CD14-positive monocyte (primary cell): ENCODE results near the gene DNAJC3. TPM values are rescaled to one million over a fixed set of nuclear protein-coding genes. Genes with fewer than 3 reads are reported as not detected.

Source experiments
- DNase-seq, 3 donors: peaks; one replicate each; pipeline ENCODE4 v3.0.0-alpha.2; 2011 to 2022
- H2AFZ ChIP-seq: 2 replicates; pipeline ENCODE4 v1.6.0; 2012; ENCODE audit warnings: mild to moderate bottlenecking, low read depth, low read length, inconsistent platforms; ENCODE audit not compliant: insufficient read depth, poor library complexity, severe bottlenecking
- H3K27ac ChIP-seq, 2 donors: 1 replicate in 1 of 2; 2 replicates in 1 of 2; pipeline ENCODE4 v1.5.1; 2012 to 2013; ENCODE audit warnings: low read length in 2 of 2, control low read depth in 1 of 2, inconsistent platforms in 1 of 2, low read depth in 1 of 2, mild to moderate bottlenecking in 1 of 2
- H3K27me3 ChIP-seq, 2 donors: one replicate each; pipeline versions ENCODE4 v1.6.0 to v1.6.1; 2011 to 2013; ENCODE audit warnings: low read length in 2 of 2; ENCODE audit not compliant: control insufficient read depth in 2 of 2, insufficient read depth in 2 of 2
- H3K36me3 ChIP-seq, 2 donors: replicated peaks in 1 of 2; 1 replicate in 1 of 2; 2 replicates in 1 of 2; pipeline versions ENCODE4 v1.5.1 to v1.6.1; 2012 to 2013; ENCODE audit warnings: low read length in 2 of 2, control low read depth in 1 of 2, inconsistent platforms in 1 of 2, mild to moderate bottlenecking in 1 of 2; ENCODE audit not compliant: insufficient read depth in 2 of 2, control insufficient read depth in 1 of 2
- H3K4me1 ChIP-seq, 2 donors: 1 replicate in 1 of 2; 2 replicates in 1 of 2; pipeline versions ENCODE4 v1.5.1 to v1.6.1; 2012 to 2013; ENCODE audit warnings: low read length in 2 of 2, control low read depth in 1 of 2, inconsistent platforms in 1 of 2, mild to moderate bottlenecking in 1 of 2, moderate library complexity in 1 of 2; ENCODE audit not compliant: insufficient read depth in 2 of 2, control insufficient read depth in 1 of 2
- H3K4me2 ChIP-seq: replicated peaks from 2 replicates; pipeline ENCODE3; 2012; ENCODE audit warnings: low read length, moderate library complexity, mild to moderate bottlenecking; ENCODE audit not compliant: poor library complexity, severe bottlenecking; ENCODE audit errors: extremely low read depth
- H3K4me3 ChIP-seq, 3 experiments: fragments of 200-600 bp in 1 of 3; sonication (generic) in 1 of 3; replicated peaks in 1 of 3; 1 replicate in 2 of 3; 2 replicates in 1 of 3; pipeline ENCODE4 v1.5.1; 2011 to 2013; ENCODE audit warnings: low read length in 3 of 3, mild to moderate bottlenecking in 3 of 3, control low read depth in 2 of 3, low read depth in 2 of 3, inconsistent platforms in 1 of 3, moderate library complexity in 1 of 3
- H3K79me2 ChIP-seq: 2 replicates; pipeline ENCODE4 v1.6.0; 2012; ENCODE audit warnings: mild to moderate bottlenecking, control low read depth, inconsistent platforms, low read length, moderate library complexity; ENCODE audit not compliant: insufficient read depth
- H3K9ac ChIP-seq: 2 replicates; pipeline ENCODE4 v1.6.0; 2017; ENCODE audit warnings: low read length, mild to moderate bottlenecking; ENCODE audit not compliant: insufficient read depth, poor library complexity, severe bottlenecking
- H3K9me3 ChIP-seq, 2 donors: replicated peaks in 1 of 2; 1 replicate in 1 of 2; 2 replicates in 1 of 2; pipeline versions ENCODE4 v1.5.1 to v1.6.1; 2012 to 2013; ENCODE audit warnings: low read length in 2 of 2, control low read depth in 1 of 2; ENCODE audit not compliant: control insufficient read depth in 1 of 2, insufficient read depth in 1 of 2
- H4K20me1 ChIP-seq: 2 replicates; pipeline ENCODE4 v1.6.0; 2012; ENCODE audit warnings: mild to moderate bottlenecking, low read length, control low read depth, moderate library complexity; ENCODE audit not compliant: insufficient read depth
- H3K27ac Mint-ChIP-seq, 7 donors: one replicate each; pipeline ENCODE4 v1.8.0; 2020; ENCODE audit warnings: mild to moderate bottlenecking in 7 of 7, mixed read lengths in 7 of 7, moderate library complexity in 6 of 7, inconsistent platforms in 2 of 7
- H3K27me3 Mint-ChIP-seq, 3 donors: one replicate each; pipeline ENCODE4 v1.8.0; 2021 to 2022; ENCODE audit warnings: low read depth in 3 of 3, mild to moderate bottlenecking in 3 of 3, mixed read lengths in 3 of 3, moderate library complexity in 3 of 3, inconsistent platforms in 1 of 3
- H3K36me3 Mint-ChIP-seq, 2 donors: one replicate each; pipeline ENCODE4 v1.8.0; 2020; ENCODE audit warnings: mixed read lengths in 2 of 2, inconsistent platforms in 1 of 2, mild to moderate bottlenecking in 1 of 2
- H3K4me1 Mint-ChIP-seq: one replicate; pipeline ENCODE4 v1.8.0; 2020; ENCODE audit warnings: mild to moderate bottlenecking, mixed read lengths
- H3K4me3 Mint-ChIP-seq, 2 donors: one replicate each; pipeline ENCODE4 v1.8.0; 2020; ENCODE audit warnings: mild to moderate bottlenecking in 2 of 2, mixed read lengths in 2 of 2, moderate library complexity in 1 of 2
- H3K9me3 Mint-ChIP-seq, 7 donors: one replicate each; pipeline ENCODE4 v1.8.0; 2020 to 2022; ENCODE audit warnings: mixed read lengths in 7 of 7, mild to moderate bottlenecking in 6 of 7, moderate library complexity in 6 of 7, inconsistent platforms in 2 of 7
- WGBS: methylation state at CpG from one replicate; pipeline ENCODE4 v1.1.5; 2013; ENCODE audit warnings: missing lambda C conversion rate; ENCODE audit not compliant: insufficient coverage; 5-methylcytosine and 5-hydroxymethylcytosine counted together
- intact Hi-C, 2 donors: fragments of 100-400 bp; cut with micrococcal nuclease; formaldehyde crosslinking; loops; one replicate each; pipeline versions ENCODE4 v1.15.0 to v1.15.1; 2023
- polyA plus RNA-seq, 3 donors: library from polyadenylated mRNA; depleted of rRNA in 1 of 3; unstranded in 2 of 3; stranded (reverse) in 1 of 3; fragments of 300-500 nt in 2 of 3; fragments of >200 nt in 1 of 3; fragmentation: Illumina TruSeq in 2 of 3; gene quantifications; 1 replicate in 2 of 3; 2 replicates in 1 of 3; pipeline ENCODE4 v1.2.3, GENCODE V29; 2012 to 2021
- TF ChIP-seq, protein P1 (sequence below): fragments of 200-600 bp; IDR thresholded peaks from one replicate; pipeline ENCODE4 v1.8.0; 2022; ENCODE audit warnings: antibody characterized with exemption, mild to moderate bottlenecking

The DNAJC3 gene
- polyA plus RNA-seq, 3 donors, result 11.1 to 27.6 (median 22.3) TPM

- Mint-ChIP-seq H3K36me3 (peaks cover 10 to 22% of the 10 kb centered on the region in 2 donors), H3K9me3 (peaks cover 4 to 17% (median 15%) of the 10 kb centered on the region in 7 donors), H3K4me1 (peaks cover 5% of the 10 kb centered on the region), H3K4me3 (no peak overlapping the region), H3K27ac (no peak overlapping the region), H3K27me3 (peaks cover 0 to 3% (median 0%) of the 10 kb centered on the region in 3 donors)
- peak in 1 of 3 donors; percentile 8 for DNase-seq
- no peaks in the 10 kb centered on the region for H3K27me3 ChIP-seq
- WGBS, result no CpG with 5 or more reads among the region's 1 CpG
- H3K9ac ChIP-seq, result no peak overlapping the region
- H3K79me2 ChIP-seq, result no peaks in the 10 kb centered on the region
- H3K4me2 ChIP-seq, result no peak overlapping the region
- no peak overlapping the region for H3K4me3 ChIP-seq
- TF ChIP-seq, protein P1, sequence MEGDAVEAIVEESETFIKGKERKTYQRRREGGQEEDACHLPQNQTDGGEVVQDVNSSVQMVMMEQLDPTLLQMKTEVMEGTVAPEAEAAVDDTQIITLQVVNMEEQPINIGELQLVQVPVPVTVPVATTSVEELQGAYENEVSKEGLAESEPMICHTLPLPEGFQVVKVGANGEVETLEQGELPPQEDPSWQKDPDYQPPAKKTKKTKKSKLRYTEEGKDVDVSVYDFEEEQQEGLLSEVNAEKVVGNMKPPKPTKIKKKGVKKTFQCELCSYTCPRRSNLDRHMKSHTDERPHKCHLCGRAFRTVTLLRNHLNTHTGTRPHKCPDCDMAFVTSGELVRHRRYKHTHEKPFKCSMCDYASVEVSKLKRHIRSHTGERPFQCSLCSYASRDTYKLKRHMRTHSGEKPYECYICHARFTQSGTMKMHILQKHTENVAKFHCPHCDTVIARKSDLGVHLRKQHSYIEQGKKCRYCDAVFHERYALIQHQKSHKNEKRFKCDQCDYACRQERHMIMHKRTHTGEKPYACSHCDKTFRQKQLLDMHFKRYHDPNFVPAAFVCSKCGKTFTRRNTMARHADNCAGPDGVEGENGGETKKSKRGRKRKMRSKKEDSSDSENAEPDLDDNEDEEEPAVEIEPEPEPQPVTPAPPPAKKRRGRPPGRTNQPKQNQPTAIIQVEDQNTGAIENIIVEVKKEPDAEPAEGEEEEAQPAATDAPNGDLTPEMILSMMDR, result no peak
- H3K9me3 ChIP-seq, result peaks cover 0 to 6% of the 10 kb centered on the region in 2 donors
- intact Hi-C loops, result loop anchor here (5.0 to 10.0 kb wide), 5 partner anchors 211 to 639 kb away; no protein-coding TSS in a partner anchor
- H2AFZ ChIP-seq, result no peak overlapping the region
- no peaks in the 10 kb centered on the region for H3K36me3 ChIP-seq
- H4K20me1 ChIP-seq, result no peaks in the 10 kb centered on the region
- peaks cover 0 to 2% of the 10 kb centered on the region in 2 donors for H3K4me1 ChIP-seq
- no peak overlapping the region for H3K27ac ChIP-seq
Measured at GRCh38 chr13:95833719-95834118, 156.8 kb downstream of the DNAJC3 start.

DNA sequence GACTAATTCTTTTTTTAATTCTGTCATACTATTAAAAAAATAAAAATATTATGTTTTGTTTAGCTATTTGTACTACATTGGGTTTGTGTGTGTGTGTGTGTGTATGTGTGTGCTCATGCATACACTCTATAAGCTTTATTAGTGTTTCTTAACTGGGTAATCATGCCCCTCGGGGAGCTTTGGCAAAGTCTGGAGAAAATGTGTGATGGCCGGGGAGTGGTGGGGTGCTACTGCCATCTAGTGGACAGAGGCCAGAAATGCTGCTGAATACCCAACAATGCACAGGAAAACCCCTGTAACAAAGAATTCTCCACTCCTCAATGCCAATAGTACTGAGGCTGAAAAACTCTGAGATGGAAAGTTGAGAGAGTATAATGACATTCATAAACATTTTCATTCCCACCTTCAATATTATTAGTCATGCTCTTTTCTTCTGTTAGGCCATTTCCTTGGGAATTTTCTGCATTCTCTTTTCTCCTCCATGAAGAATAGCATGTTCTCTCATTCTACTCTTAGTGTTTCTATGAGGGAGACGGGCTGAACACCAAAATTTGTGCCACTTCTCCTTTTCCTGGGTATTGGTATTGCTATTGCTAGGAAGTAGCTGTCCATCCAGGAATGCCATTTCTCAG, 157.3 kb downstream of the DNAJC3 start:
- intact Hi-C loops, result loop anchor here (5.0 to 10.0 kb wide), 5 partner anchors 212 to 639 kb away; no protein-coding TSS in a partner anchor
- Histone ChIP-seq H3K9ac (no peak overlapping the region), H2AFZ (no peak overlapping the region), H3K27me3 (no peaks in the 10 kb centered on the region), H3K4me3 (no peak overlapping the region), H3K9me3 (peaks cover 0 to 6% of the 10 kb centered on the region in 2 donors), H3K4me2 (no peak overlapping the region), H3K36me3 (no peaks in the 10 kb centered on the region), H3K4me1 (peaks cover 0 to 2% of the 10 kb centered on the region in 2 donors), H3K27ac (no peak overlapping the region), H4K20me1 (no peaks in the 10 kb centered on the region), H3K79me2 (no peaks in the 10 kb centered on the region)
- Mint-ChIP-seq H3K4me1 (peaks cover 5% of the 10 kb centered on the region), H3K27ac (no peak overlapping the region), H3K9me3 (peaks cover 2 to 16% (median 13%) of the 10 kb centered on the region in 7 donors), H3K36me3 (peaks cover 10 to 19% of the 10 kb centered on the region in 2 donors), H3K4me3 (no peak overlapping the region), H3K27me3 (peaks cover 0 to 3% (median 0%) of the 10 kb centered on the region in 3 donors)
- DNase-seq, result peak; percentile 47 to 66 (median 60)
- TF ChIP-seq, protein P1, result peak; percentile 84
- no CpG with 5 or more reads among the region's 3 CpGs for WGBS
